ENCODE measurements around the gene KLC3. TPM values are rescaled to one million over a fixed set of nuclear protein-coding genes. Genes with fewer than 3 reads are reported as not detected.

KLC3 gene
- total and polyA plus RNA-seq, 11 donors = 0.12 to 0.69 (median 0.32) TPM; not detected in 6

DNA sequence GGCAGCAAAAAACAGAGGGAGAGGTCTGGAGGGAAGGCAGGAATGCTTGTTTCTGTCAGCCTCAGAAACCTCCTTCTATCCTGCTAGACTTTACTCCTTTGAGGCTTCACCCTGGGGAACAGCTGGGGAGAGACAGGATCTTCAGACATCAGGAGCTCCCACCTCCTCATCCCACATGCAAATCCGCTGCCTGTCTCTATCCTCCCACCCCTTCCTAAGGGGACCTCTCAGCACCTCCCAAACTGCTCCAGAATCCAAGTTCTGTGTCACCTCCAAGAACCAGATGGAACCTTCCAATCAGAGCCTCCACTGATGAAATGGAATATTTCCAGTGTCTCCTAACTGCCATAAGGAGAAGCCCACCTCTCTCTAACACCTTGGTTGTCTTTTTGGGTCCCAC lies 39.6 kb downstream of the KLC3 start:
- Histone ChIP-seq H3K4me3 (no peak overlapping the region), H3K27ac (no peak overlapping the region), H3K36me3 (peaks cover 0 to 26% (median 4%) of the 10 kb centered on the region in 9 donors), H3K4me1 (peaks cover 0 to 9% (median 0%) of the 10 kb centered on the region in 12 donors), H3K27me3 (peaks cover 0 to 11% (median 7%) of the 10 kb centered on the region in 9 donors), H3K9me3 (no peaks in the 10 kb centered on the region)
- ATAC-seq (no peak), DNase-seq (no peak)
- WGBS, 4 donors = 72 to 89% (median 80%) methylated on average over 1 of the region's 1 CpG
- TF ChIP-seq CTCF (IDR thresholded peaks at IDR 0.05) (no peak), POLR2A (IDR thresholded peaks at IDR 0.05) (no peak)
- intact Hi-C loops (cut with DNase I) = no loop called here

DNA sequence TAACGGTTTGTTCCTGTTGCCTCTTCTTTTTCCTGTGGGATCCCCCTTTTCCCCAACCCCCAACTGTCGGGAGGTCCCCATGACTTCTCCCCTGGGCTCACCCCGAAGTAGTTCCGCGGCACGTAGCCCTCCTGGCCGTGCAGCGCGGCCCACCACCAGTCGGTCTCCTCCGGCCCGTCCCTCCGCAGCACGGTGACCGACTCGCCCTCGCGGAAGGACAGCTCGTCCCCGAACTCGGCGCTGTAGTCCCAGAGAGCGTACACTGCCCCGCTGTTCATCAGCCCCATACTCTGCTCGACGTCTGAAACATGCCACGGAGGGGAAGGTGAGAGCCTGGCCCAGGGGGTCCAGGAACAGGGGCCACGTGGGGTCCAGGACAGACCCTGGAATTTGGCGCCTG lies 41.9 kb downstream of the KLC3 start:
- Histone ChIP-seq H3K27ac (no peak overlapping the region), H3K27me3 (peaks cover 0 to 24% (median 14%) of the 10 kb centered on the region in 9 donors), H3K4me3 (no peak overlapping the region), H3K36me3 (peaks cover 0 to 26% (median 4%) of the 10 kb centered on the region in 9 donors), H3K4me1 (peaks cover 0 to 14% (median 9%) of the 10 kb centered on the region in 12 donors), H3K9me3 (no peaks in the 10 kb centered on the region)
- TF ChIP-seq POLR2A (IDR thresholded peaks at IDR 0.05) (no peak), CTCF (IDR thresholded peaks at IDR 0.05) (no peak)
- no peak for DNase-seq
- intact Hi-C loops (cut with DNase I) = no loop called here
- WGBS, 4 donors = 80 to 94% (median 90%) methylated on average over 27 to 29 of the region's 29 CpGs
- peak in 1 of 4 donors; percentile 19 for ATAC-seq

- intact Hi-C loops (cut with DNase I) = no loop called here
- 13 to 61% (median 15%) methylated on average over 14 to 75 of the region's 75 CpGs for WGBS, 4 donors
- ATAC-seq (peak in 3 of 4 donors; percentile 47 to 68 (median 52)), DNase-seq (no peak)
- Histone ChIP-seq H3K36me3 (peaks cover 0 to 16% (median 0%) of the 10 kb centered on the region in 9 donors), H3K4me1 (peaks cover 0 to 14% (median 9%) of the 10 kb centered on the region in 12 donors), H3K27ac (no peak overlapping the region), H3K4me3 (no peak overlapping the region), H3K9me3 (no peaks in the 10 kb centered on the region), H3K27me3 (peaks cover 0 to 24% (median 14%) of the 10 kb centered on the region in 9 donors)
- TF ChIP-seq CTCF (IDR thresholded peaks at IDR 0.05) (no peak), POLR2A (IDR thresholded peaks at IDR 0.05) (no peak)
Measured at GRCh38 chr19:45385392-45386221, 45.1 kb downstream of the KLC3 start.

- peak in 1 of 4 donors; percentile 3 for ATAC-seq
- 63 to 85% (median 76%) methylated on average over 3 of the region's 3 CpGs for WGBS, 4 donors
- Histone ChIP-seq H3K9me3 (no peaks in the 10 kb centered on the region), H3K4me3 (no peak overlapping the region), H3K27me3 (peaks cover 0 to 12% (median 0%) of the 10 kb centered on the region in 9 donors), H3K27ac (no peak overlapping the region), H3K4me1 (no peaks in the 10 kb centered on the region), H3K36me3 (peaks cover 0 to 53% (median 20%) of the 10 kb centered on the region in 9 donors)
- TF ChIP-seq POLR2A (IDR thresholded peaks at IDR 0.05) (no peak), CTCF (IDR thresholded peaks at IDR 0.05) (no peak)
- no peak for DNase-seq
- intact Hi-C loops (cut with DNase I) = no loop called here
Measured at GRCh38 chr19:45391346-45391745, 50.8 kb downstream of the KLC3 start.
